H1 (cell line): ENCODE measurements around the gene MAP1B. TPM values are rescaled to one million over a fixed set of nuclear protein-coding genes. Genes with fewer than 3 reads are reported as not detected.

Source experiments
- ATF3 ChIP-seq: IDR thresholded peaks from 2 replicates; pipeline ENCODE4 v1.6.1; 2011; ENCODE audit warnings: low read depth, mild to moderate bottlenecking, low read length; ENCODE audit not compliant: insufficient read depth
- CHD2 ChIP-seq: IDR thresholded peaks from 2 replicates; pipeline ENCODE4 v1.6.1; 2012; ENCODE audit warnings: low read length, improper control_type of control experiment
- EP300 ChIP-seq, 2 experiments: IDR thresholded peaks; 1 replicate in 1 of 2; 2 replicates in 1 of 2; pipeline ENCODE4 v1.6.1; 2011 to 2012; ENCODE audit warnings: low read depth in 2 of 2, low read length in 2 of 2, mild to moderate bottlenecking in 2 of 2, borderline replicate concordance in 1 of 2, inconsistent platforms in 1 of 2, moderate library complexity in 1 of 2
- FOSL1 ChIP-seq: IDR thresholded peaks from 2 replicates; pipeline ENCODE4 v1.6.1; 2011; ENCODE audit warnings: mild to moderate bottlenecking, low read depth, low read length, moderate library complexity; ENCODE audit not compliant: insufficient read depth
- KDM1A ChIP-seq: fragments of 200-600, 300-600 bp; sonication (generic); IDR thresholded peaks from 2 replicates; pipeline ENCODE4 v1.7.1; 2016; ENCODE audit warnings: mild to moderate bottlenecking, low read length, borderline replicate concordance
- KDM5A ChIP-seq: fragments of 200-600 bp; IDR thresholded peaks from 2 replicates; pipeline ENCODE4 v1.7.1; 2012; ENCODE audit warnings: mild to moderate bottlenecking, low read length, inconsistent platforms, mixed read lengths
- MAX ChIP-seq: IDR thresholded peaks from 2 replicates; pipeline ENCODE4 v1.6.1; 2012; ENCODE audit warnings: inconsistent platforms
- RBBP5 ChIP-seq: IDR thresholded peaks from 2 replicates; pipeline ENCODE4 v1.7.1; 2012; ENCODE audit warnings: low read depth, mild to moderate bottlenecking, inconsistent platforms, low read length, moderate library complexity, borderline replicate concordance
- SP1 ChIP-seq: IDR thresholded peaks from 2 replicates; pipeline ENCODE4 v1.6.1; 2011; ENCODE audit warnings: low read depth, low read length
- polyA plus RNA-seq, 7 experiments: library from polyadenylated mRNA; depleted of rRNA in 3 of 7; stranded (reverse) in 5 of 7; unstranded in 2 of 7; fragments of >200 nt in 5 of 7; fragments of 200-250 nt in 2 of 7; gene quantifications; 1 replicate in 5 of 7; 2 replicates in 1 of 7; 4 replicates in 1 of 7; pipeline versions ENCODE4 v1.2.1 to v1.2.3, GENCODE V29; 2011 to 2013; ENCODE audit warnings: missing spikeins in 2 of 7, mixed read lengths in 2 of 7
- total RNA-seq: library from RNA; stranded (reverse); fragmentation: NEBNext Ultra II Directional; extraction: Animal tissue kit (Norgen Biotek cat#: 25700); gene quantifications from 2 replicates; pipeline ENCODE4 v1.2.1, GENCODE V29; 2021

The MAP1B gene
- total and polyA plus RNA-seq, 2 of the 8 experiments (the other 6 are each of a cell fraction or from before 2014, with no cell fraction given) = 24.5 to 120 TPM

GRCh38 chr5:72121780-72122445 is 14.6 kb downstream of the MAP1B start (continued):
- TF ChIP-seq ATF3 (no peak), CHD2 (no peak), KDM5A (no peak), RBBP5 (no peak), FOSL1 (no peak), SP1 (no peak), MAX (0 out of 2 replicates have a peak, but pooled peaks have one; percentile 8), EP300 (IDR thresholded peaks at IDR 0.05; ENCODE audit: borderline replicate concordance in 1 of 2, low read depth in 2 of 2, low read length in 2 of 2) (no peak), KDM1A (peak; percentile 68; the same call in 1 of the 2 replicates)
- TF ChIP-seq, all 59 proteins: peak for 3
